DLD1 (cell line): ENCODE results near the gene COA5.

Source experiments
- in situ Hi-C: cut with HindIII; loops from 2 replicates; pipeline ENCODE4 v1.10.0; 2017; ENCODE audit warnings: low sequenced_read_pairs

The COA5 gene

GRCh38 chr2:98608116-98608961, at the start of gene COA5, which contains the start of gene UNC50:
COA5 (minus strand) TSS chr2:98608512; CDS start chr2:98608405, 107 bp downstream.
UNC50 (plus strand) TSS chr2:98608589; CDS start chr2:98609760, 1,171 bp downstream.
- in situ Hi-C loops = no loop called here

GRCh38 chr2:98656800-98657199, 48.5 kb upstream of the COA5 start:
- in situ Hi-C loops = no loop called here

- in situ Hi-C loops = no loop called here
Measured at GRCh38 chr2:98654699-98655495, 46.6 kb upstream of the COA5 start.

GRCh38 chr2:98650998-98651397, 42.7 kb upstream of the COA5 start:
- in situ Hi-C loops = no loop called here

GRCh38 chr2:98649992-98650375, 41.7 kb upstream of the COA5 start:
- in situ Hi-C loops = no loop called here

GRCh38 chr2:98649135-98649991, 41.1 kb upstream of the COA5 start:
- in situ Hi-C loops = no loop called here

- in situ Hi-C loops = no loop called here
Measured at GRCh38 chr2:98648451-98648850, 40.1 kb upstream of the COA5 start.

- in situ Hi-C loops = no loop called here
Measured at GRCh38 chr2:98647636-98648035, 39.3 kb upstream of the COA5 start.

GRCh38 chr2:98643496-98644100, 35.3 kb upstream of the COA5 start:
- in situ Hi-C loops = no loop called here

- in situ Hi-C loops = no loop called here
Measured at GRCh38 chr2:98637401-98638147, 29.3 kb upstream of the COA5 start.

- in situ Hi-C loops = no loop called here
Measured at GRCh38 chr2:98634406-98635092, 26.2 kb upstream of the COA5 start.

GRCh38 chr2:98632351-98632750, 24.0 kb upstream of the COA5 start:
- in situ Hi-C loops = no loop called here

GRCh38 chr2:98623657-98624056, 15.3 kb upstream of the COA5 start:
- in situ Hi-C loops = no loop called here

- in situ Hi-C loops = no loop called here
Measured at GRCh38 chr2:98617149-98617548, 8.8 kb upstream of the COA5 start.

GRCh38 chr2:98615481-98615880, 7.2 kb upstream of the COA5 start:
- in situ Hi-C loops = no loop called here

GRCh38 chr2:98614024-98614739, 5.9 kb upstream of the COA5 start:
- in situ Hi-C loops = no loop called here

- in situ Hi-C loops = no loop called here
Measured at GRCh38 chr2:98608962-98609604, 771 bp upstream of the COA5 start.

GRCh38 chr2:98607741-98608115, 584 bp downstream of the COA5 start:
- in situ Hi-C loops = no loop called here
